B cell (primary cell): ENCODE data around the gene GABRA6. TPM values are rescaled to one million over a fixed set of nuclear protein-coding genes. Genes with fewer than 3 reads are reported as not detected.

Experiments
- ATAC-seq: fragments of 200-7000 bp; cut with Tn5 transposase; one replicate; pipeline ENCODE4 v1.10.0; 2021; ENCODE audit warnings: low read depth, mild to moderate bottlenecking, moderate number of reproducible peaks, moderate library complexity
- CTCF ChIA-PET: fragments of 350-600 bp; sonication (Branson Sonifier 250); formaldehyde crosslinking; loops from one replicate; lab custom pipeline; 2021; ENCODE audit warnings: antibody characterized with exemption, inconsistent platforms; lab: Charles Lee
- POLR2A ChIA-PET: fragments of 350-600 bp; sonication (Branson Sonifier 250); formaldehyde crosslinking; loops from one replicate; lab custom pipeline; 2021; ENCODE audit warnings: antibody characterized with exemption; lab: Charles Lee
- DNase-seq: peaks from one replicate; pipeline ENCODE4 v3.0.0; 2013
- H2AFZ ChIP-seq: 2 replicates; pipeline ENCODE4 v1.6.1; 2012; ENCODE audit warnings: mild to moderate bottlenecking, low read depth, low read length; ENCODE audit not compliant: insufficient read depth, poor library complexity, severe bottlenecking
- H3K27ac ChIP-seq, 2 donors: 1 replicate in 1 of 2; 2 replicates in 1 of 2; pipeline ENCODE4 v1.5.1; 2012 to 2013; ENCODE audit warnings: low read length in 2 of 2, mild to moderate bottlenecking in 2 of 2, moderate library complexity in 1 of 2
- H3K27me3 ChIP-seq, 4 experiments: fragments of 200-600 bp in 1 of 4; sonication (generic) in 1 of 4; replicated peaks in 1 of 4; 1 replicate in 2 of 4; 2 replicates in 2 of 4; pipeline versions ENCODE4 v1.6.1 to v1.7.0; 2013 to 2016; ENCODE audit warnings: low read length in 3 of 4, mild to moderate bottlenecking in 2 of 4, mixed read lengths in 1 of 4, moderate library complexity in 1 of 4; ENCODE audit not compliant: insufficient read depth in 4 of 4, control insufficient read depth in 3 of 4; ENCODE audit errors: control extremely low read depth in 1 of 4
- H3K36me3 ChIP-seq, 2 experiments: replicated peaks in 1 of 2; 1 replicate in 1 of 2; 2 replicates in 1 of 2; pipeline versions ENCODE4 v1.6.1 to v1.7.1; 2013; ENCODE audit warnings: low read length in 1 of 2; ENCODE audit not compliant: insufficient read depth in 2 of 2, control insufficient read depth in 1 of 2; ENCODE audit errors: control extremely low read depth in 1 of 2, extremely low read depth in 1 of 2
- H3K4me1 ChIP-seq, 2 donors: fragments of 200-600 bp in 1 of 2; sonication (generic) in 1 of 2; 1 replicate in 1 of 2; 2 replicates in 1 of 2; pipeline versions ENCODE4 v1.5.1 to v1.6.1; 2013 to 2017; ENCODE audit warnings: low read length in 2 of 2; ENCODE audit not compliant: control insufficient read depth in 2 of 2, insufficient read depth in 2 of 2
- H3K4me2 ChIP-seq: replicated peaks from 2 replicates; pipeline ENCODE3; 2012; ENCODE audit warnings: mild to moderate bottlenecking, low read depth, low read length; ENCODE audit not compliant: poor library complexity, severe bottlenecking
- H3K4me3 ChIP-seq, 5 experiments: fragments of 200-600 bp in 1 of 5; sonication (generic) in 1 of 5; 1 replicate in 3 of 5; 2 replicates in 2 of 5; pipeline versions ENCODE4 v1.5.1 to v1.7.0; 2011 to 2016; ENCODE audit warnings: low read length in 4 of 5, mild to moderate bottlenecking in 4 of 5, low read depth in 2 of 5, control low read depth in 1 of 5, moderate library complexity in 1 of 5; ENCODE audit not compliant: insufficient read depth in 1 of 5; ENCODE audit errors: control extremely low read depth in 1 of 5, extremely low read depth in 1 of 5
- H3K79me2 ChIP-seq: fragments of 200-600 bp; sonication (generic); one replicate; pipeline ENCODE4 v1.6.0; 2016; ENCODE audit warnings: low read length; ENCODE audit not compliant: control insufficient read depth, insufficient read depth
- H3K9ac ChIP-seq: fragments of 200-600 bp; sonication (generic); 2 replicates; pipeline ENCODE4 v1.6.1; 2017; ENCODE audit warnings: mild to moderate bottlenecking, low read length, moderate library complexity
- H3K9me3 ChIP-seq, 3 donors: one replicate each; pipeline versions ENCODE4 v1.6.1 to v1.7.1; 2013; ENCODE audit warnings: low read length in 2 of 3; ENCODE audit not compliant: control insufficient read depth in 2 of 3, insufficient read depth in 1 of 3; ENCODE audit errors: control extremely low read depth in 1 of 3
- H4K20me1 ChIP-seq: 2 replicates; pipeline ENCODE4 v1.6.0; 2012; ENCODE audit warnings: mild to moderate bottlenecking, low read length; ENCODE audit not compliant: insufficient read depth, control insufficient read depth, poor library complexity, severe bottlenecking
- H3K27ac Mint-ChIP-seq: one replicate; pipeline ENCODE4 v1.8.0; 2021; ENCODE audit warnings: mixed read lengths
- H3K27me3 Mint-ChIP-seq: one replicate; pipeline ENCODE4 v1.8.0; 2021; ENCODE audit warnings: mixed read lengths
- H3K4me1 Mint-ChIP-seq: one replicate; pipeline ENCODE4 v1.8.0; 2021; ENCODE audit warnings: mixed read lengths
- H3K4me3 Mint-ChIP-seq: one replicate; pipeline ENCODE4 v1.8.0; 2021; ENCODE audit warnings: mixed read lengths
- H3K9me3 Mint-ChIP-seq: one replicate; pipeline ENCODE4 v1.8.0; 2022; ENCODE audit warnings: mixed read lengths; ENCODE audit not compliant: insufficient read depth
- CTCF ChIP-seq: fragments of 200-600 bp; IDR thresholded peaks from one replicate; pipeline ENCODE4 v1.8.0; 2022; ENCODE audit warnings: antibody characterized with exemption, mild to moderate bottlenecking
- EZH2 ChIP-seq: IDR thresholded peaks from 2 replicates; pipeline ENCODE4 v1.6.1; 2012; ENCODE audit warnings: borderline replicate concordance, low read depth, mild to moderate bottlenecking, moderate library complexity, low read length; ENCODE audit not compliant: insufficient read depth, poor library complexity, severe bottlenecking
- WGBS: methylation state at CpG from one replicate; pipeline ENCODE4 v1.1.5; 2013; ENCODE audit warnings: missing lambda C conversion rate; ENCODE audit not compliant: insufficient coverage; 5-methylcytosine and 5-hydroxymethylcytosine counted together
- intact Hi-C: fragments of 100-400 bp; cut with micrococcal nuclease; formaldehyde crosslinking; loops from one replicate; pipeline ENCODE4 v1.10.0; 2022
- polyA plus RNA-seq: library from polyadenylated mRNA; depleted of rRNA; stranded (reverse); fragments of >200 nt; gene quantifications from 2 replicates; pipeline ENCODE4 v1.2.3, GENCODE V29; 2012
- total RNA-seq, 2 donors: library from RNA; stranded (reverse); fragments of 120-200 nt in 1 of 2; gene quantifications; 1 replicate in 1 of 2; 2 replicates in 1 of 2; pipeline versions ENCODE4 v1.2.3 to v1.2.4, GENCODE V29; 2013 to 2022

The GABRA6 gene
- total and polyA plus RNA-seq, 2 donors (not counting 1 experiment from before 2014, with no cell fraction given), result not detected

DNA sequence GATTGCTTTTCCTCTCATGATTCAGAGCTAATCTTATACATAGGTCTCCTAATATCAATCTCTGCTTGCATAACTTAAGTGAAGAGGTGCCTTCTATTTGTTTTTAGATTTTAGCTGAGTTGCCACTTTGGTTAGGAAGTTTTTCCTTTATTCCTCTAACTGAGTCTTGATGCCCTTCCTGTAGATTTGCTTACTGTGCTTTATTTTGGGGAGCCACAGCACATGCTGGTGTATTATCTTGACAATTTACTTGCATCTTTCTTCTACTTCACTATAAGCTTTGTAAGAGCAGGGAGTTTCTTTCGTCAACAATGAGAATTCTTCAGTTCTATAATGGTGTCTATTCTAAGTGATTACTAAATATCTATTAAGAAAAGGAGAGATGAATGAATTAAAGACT is 54.9 kb downstream of the GABRA6 start:
- no peak overlapping the region for H3K4me3 ChIP-seq
- H3K27me3 Mint-ChIP-seq, result no peaks in the 10 kb centered on the region
- ATAC-seq (no peak), DNase-seq (no peak)
- no peaks in the 10 kb centered on the region for H4K20me1 ChIP-seq
- H3K4me1 ChIP-seq, result no peaks in the 10 kb centered on the region
- H3K4me2 ChIP-seq, result no peak overlapping the region
- H3K9me3 ChIP-seq, result peaks cover 0 to 14% (median 0%) of the 10 kb centered on the region in 3 donors
- H3K79me2 ChIP-seq, result no peaks in the 10 kb centered on the region
- no peak overlapping the region for H3K27ac ChIP-seq
- TF ChIP-seq EZH2, result no peak
- no peak for TF ChIP-seq CTCF
- H3K27ac Mint-ChIP-seq, result no peak overlapping the region
- intact Hi-C loops, result no loop called here
- H3K4me3 Mint-ChIP-seq, result no peak overlapping the region
- ChIA-PET CTCF (no interaction called here), POLR2A (no interaction called here)
- H3K27me3 ChIP-seq, result no peaks in the 10 kb centered on the region
- WGBS, result no CpG with 5 or more reads among the region's 1 CpG
- H3K36me3 ChIP-seq, result no peaks in the 10 kb centered on the region
- H2AFZ ChIP-seq, result no peak overlapping the region
- no peaks in the 10 kb centered on the region for H3K4me1 Mint-ChIP-seq
- H3K9ac ChIP-seq, result no peak overlapping the region
- no peaks in the 10 kb centered on the region for H3K9me3 Mint-ChIP-seq

DNA sequence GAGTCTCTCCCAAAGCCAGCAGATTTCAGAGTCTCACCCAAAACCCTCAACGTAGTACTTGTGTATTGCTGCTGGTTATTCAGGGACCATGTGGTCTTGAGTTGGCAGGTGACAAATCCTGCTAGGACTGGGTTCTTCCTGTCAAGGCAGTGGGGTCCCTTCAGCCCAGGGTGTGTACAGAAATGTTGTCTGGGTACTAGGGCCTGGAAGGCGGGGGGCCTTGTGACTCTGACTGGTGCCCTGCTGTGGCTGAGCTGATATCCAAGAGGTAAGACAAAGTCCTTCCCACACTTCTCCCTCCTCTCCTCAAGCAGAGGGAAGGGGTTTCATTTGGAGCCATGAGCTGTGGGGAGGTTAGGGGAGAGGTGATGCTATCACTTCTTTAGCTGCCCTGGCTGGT is 58.8 kb downstream of the GABRA6 start:
- no peaks in the 10 kb centered on the region for H3K4me1 Mint-ChIP-seq
- H3K36me3 ChIP-seq, result no peaks in the 10 kb centered on the region
- no peaks in the 10 kb centered on the region for H3K9me3 Mint-ChIP-seq
- DNase-seq (no peak), ATAC-seq (no peak)
- TF ChIP-seq CTCF (no peak), EZH2 (no peak)
- WGBS, result 83% methylated on average over 1 of the region's 2 CpGs
- no peaks in the 10 kb centered on the region for H3K4me1 ChIP-seq
- intact Hi-C loops, result no loop called here
- H3K79me2 ChIP-seq, result no peaks in the 10 kb centered on the region
- H3K4me3 ChIP-seq, result no peak overlapping the region
- no peak overlapping the region for H2AFZ ChIP-seq
- H3K27ac ChIP-seq, result no peak overlapping the region
- H4K20me1 ChIP-seq, result no peaks in the 10 kb centered on the region
- H3K27me3 Mint-ChIP-seq, result no peaks in the 10 kb centered on the region
- no peak overlapping the region for H3K4me3 Mint-ChIP-seq
- no peaks in the 10 kb centered on the region for H3K27me3 ChIP-seq
- H3K9ac ChIP-seq, result no peak overlapping the region
- CTCF ChIA-PET, result no interaction called here
- H3K4me2 ChIP-seq, result no peak overlapping the region
- H3K9me3 ChIP-seq, result peaks cover 0 to 17% (median 0%) of the 10 kb centered on the region in 3 donors
- no peak overlapping the region for H3K27ac Mint-ChIP-seq
- POLR2A ChIA-PET, result no interaction called here
